GM21360 (cell line): Measurements from ENCODE around the gene RAB1A.
A peak's percentile ranks its signal among the peaks of the same experiment; 100 is the strongest.
"Not testable (repeated sequence)": the region's sequence is repeated elsewhere in the genome, so short reads cannot be mapped to it uniquely, and the experiment has no call there.

Source experiments
- ATAC-seq: cut with Tn5 transposase; IDR thresholded peaks from one replicate; pipeline ENCODE4 v1.9.1; 2021; ENCODE audit warnings: mild to moderate bottlenecking, moderate library complexity; ENCODE audit not compliant: unreplicated experiment

The RAB1A gene

DNA sequence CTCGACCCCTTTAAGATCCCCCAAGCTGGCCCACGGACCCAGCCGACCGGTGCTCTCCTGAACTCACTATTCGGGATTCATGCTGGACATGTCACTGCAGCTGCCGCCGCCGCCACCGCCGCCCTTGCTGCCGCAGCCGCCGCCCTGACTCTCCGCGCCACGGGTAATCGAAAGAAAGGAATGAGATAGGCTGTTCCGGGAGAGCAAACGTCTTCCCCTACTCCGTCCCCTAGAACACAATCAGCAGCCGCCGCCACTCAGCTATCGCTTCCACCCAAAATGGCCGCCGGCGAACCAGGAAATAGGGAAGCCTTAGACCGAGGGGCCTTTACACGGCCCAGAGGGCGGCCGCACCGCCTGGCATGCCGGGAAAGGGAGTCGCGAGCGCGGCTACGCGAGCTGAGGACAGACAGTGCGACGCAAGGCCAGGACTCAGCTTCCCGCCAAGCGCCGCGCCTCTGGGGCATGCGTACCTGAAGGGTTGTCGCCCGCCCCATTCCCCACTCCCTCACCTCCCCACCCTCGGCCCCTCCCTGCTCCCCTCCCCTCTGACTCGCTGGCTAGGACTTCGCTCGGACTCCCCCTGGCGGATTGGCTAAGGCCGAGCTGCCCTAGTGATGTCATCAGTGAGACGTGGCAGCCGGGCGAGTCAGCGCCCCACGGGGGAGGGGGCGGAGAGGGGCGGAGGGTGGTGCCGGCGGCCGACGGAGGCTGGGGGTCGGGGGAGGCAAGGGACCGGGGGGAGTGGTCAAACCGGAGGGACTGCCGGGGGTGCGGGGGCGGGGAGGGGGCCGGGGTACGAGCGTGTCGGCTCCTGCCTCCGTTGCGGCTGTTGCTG is at the start of gene RAB1A:
Gene RAB1A, minus strand, starts transcription at position 281 of the 838 bp plus-strand sequence. Its CDS starts 191 bp downstream, at position 90.
- peak; percentile 94 for ATAC-seq

- ATAC-seq: no peak
These were observed 48.0 kb upstream of the RAB1A start for GRCh38 chr2:65177751-65178442.

DNA sequence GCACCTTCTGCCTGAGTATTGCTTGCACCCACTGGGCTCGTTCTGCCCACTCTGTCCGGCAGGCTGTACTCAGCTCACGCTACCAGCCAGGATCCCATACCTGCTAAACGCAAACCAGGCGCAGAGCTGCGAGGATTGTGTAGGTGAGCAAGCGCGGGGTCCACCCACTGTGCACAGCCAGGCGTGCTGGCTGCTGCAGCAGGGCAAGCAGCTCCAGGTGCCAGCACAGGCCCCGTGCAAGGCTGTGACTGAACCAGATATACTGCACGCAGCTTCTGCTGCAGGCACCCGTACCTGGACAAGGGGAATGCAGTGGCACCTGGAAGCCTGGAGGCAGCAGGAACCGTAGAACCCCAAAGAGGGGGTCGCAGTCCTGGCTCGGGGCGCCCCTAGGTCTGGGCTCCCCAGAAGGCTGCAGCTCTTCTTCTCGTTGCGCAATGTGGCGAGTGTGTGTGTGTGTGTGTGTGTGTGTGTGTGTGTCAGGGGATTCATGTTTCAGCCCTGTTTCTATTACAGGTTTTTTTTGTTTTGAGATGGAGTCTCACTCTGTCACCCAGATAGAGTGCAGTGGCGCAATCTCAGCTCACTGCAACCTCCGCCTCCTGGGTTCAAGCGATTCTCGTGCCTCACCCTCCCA is 46.1 kb upstream of the RAB1A start:
- no peak for ATAC-seq

DNA sequence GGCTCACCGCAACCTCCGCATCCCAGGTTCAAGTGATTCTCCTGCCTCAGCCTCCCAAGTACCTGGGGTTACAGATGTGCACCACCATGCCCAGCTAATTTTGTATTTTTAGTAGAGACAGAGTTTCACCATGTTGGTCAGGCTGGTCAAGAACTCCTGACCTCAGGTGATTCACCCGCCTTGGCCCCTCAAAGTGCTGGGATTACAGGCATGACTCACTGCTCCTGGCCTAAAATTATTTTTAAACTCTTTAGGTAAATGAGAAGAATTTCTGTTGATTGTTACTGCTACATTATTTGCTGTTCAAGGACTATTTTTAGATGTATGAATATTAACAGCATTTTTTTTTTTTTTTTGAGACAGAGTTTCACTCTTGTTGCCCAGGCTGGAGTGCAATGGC is 44.1 kb upstream of the RAB1A start:
- not testable (repeated sequence) for ATAC-seq

DNA sequence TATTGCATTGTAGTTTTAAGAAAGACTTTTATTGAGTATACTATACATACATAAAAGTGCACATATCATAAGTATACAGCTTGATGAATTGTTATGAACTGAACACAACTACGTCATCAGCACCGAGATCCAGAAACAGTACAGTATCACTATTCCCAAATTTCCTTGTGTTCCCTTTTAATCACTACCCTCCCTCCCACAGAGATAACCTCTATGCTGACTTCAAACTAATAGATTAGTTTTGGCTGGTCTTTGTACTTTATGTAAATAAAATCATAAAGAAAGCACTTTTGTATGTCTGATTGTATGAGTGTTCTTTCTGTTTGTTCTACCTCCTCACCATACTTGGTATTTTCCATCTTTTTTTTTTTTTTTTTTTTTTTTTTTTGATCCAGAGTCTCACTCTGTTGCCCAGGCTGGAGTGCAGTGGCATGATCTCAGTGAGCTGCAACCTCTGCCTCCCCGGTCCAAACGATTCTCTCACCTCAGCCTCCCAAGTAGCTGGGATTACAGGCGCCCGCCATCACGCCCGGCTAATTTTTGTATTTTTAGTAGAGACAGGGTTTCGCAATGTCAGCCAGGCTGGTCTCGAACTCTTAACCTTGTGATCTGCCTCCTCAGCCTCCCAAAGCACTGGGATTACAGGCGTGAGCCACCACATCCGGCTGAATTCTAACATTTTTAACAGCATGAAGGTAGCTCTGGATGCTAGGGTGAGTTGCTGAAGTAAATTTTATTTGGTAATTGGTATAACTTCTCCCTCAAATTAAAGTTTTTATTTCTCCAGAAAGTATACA is 43.3 kb upstream of the RAB1A start:
- no peak for ATAC-seq

GRCh38 chr2:65170611-65171477 is 40.9 kb upstream of the RAB1A start:
- not testable (repeated sequence) for ATAC-seq

- no peak for ATAC-seq
These were observed 39.8 kb upstream of the RAB1A start for GRCh38 chr2:65169760-65170136.

GRCh38 chr2:65165558-65165957 is 35.7 kb upstream of the RAB1A start:
- ATAC-seq: no peak

GRCh38 chr2:65164426-65164891 is 34.6 kb upstream of the RAB1A start:
- no peak for ATAC-seq

GRCh38 chr2:65161551-65162100 is 31.7 kb upstream of the RAB1A start:
- no peak for ATAC-seq

- no peak for ATAC-seq
These were observed 30.0 kb upstream of the RAB1A start for GRCh38 chr2:65159906-65160305.

DNA sequence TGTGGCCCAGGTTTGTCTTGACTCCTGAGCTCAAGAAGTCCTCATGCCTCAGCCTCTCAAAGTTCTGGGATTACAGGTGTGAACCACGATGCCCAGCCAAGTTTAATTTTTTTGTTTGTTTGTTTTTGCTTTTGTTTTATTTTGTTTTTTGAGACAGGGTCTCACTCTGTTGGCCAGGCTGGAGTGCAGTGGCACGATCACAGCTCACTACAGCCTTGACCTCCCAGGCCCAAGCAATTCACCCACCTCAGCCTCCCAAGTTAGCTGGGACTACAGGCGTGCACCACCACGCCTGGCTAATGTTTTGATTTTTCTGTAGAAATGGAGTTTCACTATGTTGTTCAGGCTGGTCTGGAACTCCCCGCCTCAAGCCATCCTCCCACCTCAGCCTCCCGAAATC is 29.4 kb upstream of the RAB1A start:
- ATAC-seq: no peak

DNA sequence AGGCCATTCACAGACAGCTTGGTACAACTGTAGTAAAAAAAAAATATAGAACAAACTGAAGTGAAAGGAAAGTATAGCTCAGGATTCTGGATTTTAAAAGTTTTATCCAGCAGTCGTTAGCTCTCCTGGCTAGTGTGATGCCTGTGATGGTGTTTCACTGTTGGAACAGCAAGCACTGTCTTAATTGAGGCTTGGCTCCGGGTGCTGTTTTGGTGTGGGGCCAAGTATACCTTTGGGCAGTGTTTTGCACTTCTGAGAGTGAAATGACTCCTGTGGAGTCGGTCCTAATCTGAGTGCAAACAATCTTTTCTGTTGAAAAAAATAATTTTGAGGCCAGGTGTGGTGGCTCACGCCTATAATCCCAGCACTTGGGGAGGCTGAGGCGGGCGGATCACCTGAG is 28.7 kb upstream of the RAB1A start:
- no peak for ATAC-seq

- ATAC-seq: not testable (repeated sequence)
These were observed 27.9 kb upstream of the RAB1A start for GRCh38 chr2:65157856-65158255.

DNA sequence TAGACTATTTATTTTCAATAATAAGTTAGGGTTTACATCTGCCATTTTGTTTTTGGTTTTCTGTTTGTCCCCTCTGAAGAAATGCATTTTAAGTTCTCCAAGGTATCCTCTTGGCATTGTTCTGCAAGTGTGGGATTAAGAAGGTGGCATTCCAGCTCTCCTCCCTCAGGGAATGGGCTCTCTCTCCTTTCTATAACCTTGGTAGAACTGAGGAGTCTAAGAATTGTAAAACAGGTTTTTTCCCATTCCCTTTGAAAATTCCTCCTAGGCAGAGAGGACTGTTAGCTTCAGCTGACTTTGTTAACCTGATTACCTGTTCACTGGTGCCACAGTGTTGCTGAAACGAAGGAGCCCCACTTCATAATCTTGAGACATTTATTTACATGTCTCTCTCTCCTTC is 26.1 kb upstream of the RAB1A start:
- no peak for ATAC-seq

DNA sequence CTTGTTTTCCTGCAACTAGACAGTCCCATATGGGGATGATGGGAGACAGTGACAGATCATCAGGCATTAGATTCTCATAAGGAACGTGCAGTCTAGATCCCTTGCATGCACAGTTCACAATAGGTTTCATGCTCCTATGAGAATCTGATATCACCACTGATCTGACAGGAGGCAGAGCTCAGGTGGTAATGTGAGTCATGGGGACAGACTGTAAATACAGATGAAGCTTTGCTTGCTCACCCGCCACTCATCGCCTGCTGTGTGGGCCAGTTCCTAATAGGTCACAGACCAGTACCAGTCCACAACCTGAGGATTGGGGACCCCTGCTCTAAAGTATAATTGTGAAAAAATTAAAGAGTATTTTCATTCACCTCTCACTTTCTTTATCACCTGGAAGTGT is 23.6 kb upstream of the RAB1A start:
- no peak for ATAC-seq

DNA sequence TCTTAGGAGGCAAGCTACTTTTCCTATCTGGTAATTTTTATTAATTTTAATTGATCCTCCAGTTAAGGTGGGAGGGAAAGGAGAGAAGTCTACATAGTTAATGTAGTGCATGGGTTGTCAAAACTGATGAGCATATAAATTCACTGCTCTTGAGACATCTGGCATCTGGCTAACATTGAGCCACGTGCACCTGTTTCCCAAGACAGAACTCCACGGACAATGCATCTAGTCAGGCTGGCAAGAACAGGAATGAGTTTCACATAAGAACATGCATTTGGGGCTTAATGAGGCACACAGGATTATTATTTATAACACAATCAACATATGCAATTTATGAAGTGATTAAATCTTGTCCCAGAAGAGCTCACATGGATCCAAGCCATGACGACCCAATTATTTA is 16.2 kb upstream of the RAB1A start:
- no peak for ATAC-seq

DNA sequence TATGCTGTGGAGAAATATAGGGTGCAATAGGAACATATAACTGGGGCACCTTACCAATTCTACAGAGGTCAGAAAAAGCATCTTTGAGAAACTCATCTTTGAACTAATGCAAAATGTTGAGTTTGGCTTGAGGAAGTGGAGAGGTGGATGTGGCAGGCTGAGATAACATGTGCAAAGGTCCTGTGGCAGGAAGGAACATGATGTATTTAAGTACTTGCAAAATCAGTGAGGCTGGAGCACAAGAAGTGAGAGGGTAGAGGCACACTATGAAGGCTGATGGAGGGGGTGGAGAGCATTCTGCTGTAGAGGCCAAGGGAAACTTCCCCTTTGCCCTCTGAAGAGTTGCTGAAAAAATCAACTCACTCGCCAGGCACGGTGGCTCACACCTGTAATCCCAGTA is 14.7 kb upstream of the RAB1A start:
- no peak for ATAC-seq

DNA sequence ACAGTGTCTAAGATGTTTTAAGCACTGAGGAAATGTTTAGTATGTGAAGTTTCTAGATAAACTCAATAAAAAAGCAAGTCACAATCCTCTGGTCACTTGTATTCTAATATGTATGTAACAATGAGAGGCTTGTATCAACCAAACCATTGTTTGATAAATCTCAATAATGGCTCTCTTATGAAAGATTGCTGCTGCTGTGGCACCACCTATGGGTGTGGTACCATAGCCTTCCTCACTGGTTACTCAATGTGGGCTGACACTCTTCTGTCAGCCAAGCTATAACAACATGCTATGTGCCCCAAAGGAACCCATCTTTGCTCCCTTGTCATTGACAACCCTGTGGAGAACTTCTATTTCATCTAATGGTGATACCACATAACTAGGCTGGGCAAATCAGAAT is 12.6 kb upstream of the RAB1A start:
- ATAC-seq: no peak
